IMR-90 (cell line): ENCODE data around the gene DENND2D. TPM values are rescaled to one million over a fixed set of nuclear protein-coding genes. Genes with fewer than 3 reads are reported as not detected.

ENCODE experiments used
- ATAC-seq: fragments of 200-7000 bp; cut with Tn5 transposase; 2 replicates; pipeline ENCODE4 v1.9.1; 2020; ENCODE audit warnings: low read depth, mild to moderate bottlenecking, moderate library complexity
- BruUV-seq: library from RNA; stranded (reverse); fragments of 400-500 nt; replicated peaks from 2 replicates; lab custom pipeline; 2021; lab: Mats Ljungman, UMichigan
- CTCF ChIA-PET: fragments of 300-600 bp; formaldehyde crosslinking; extraction: SDS; loops from one replicate; lab custom pipeline; 2021; ENCODE audit warnings: antibody characterized with exemption; lab: Yijun Ruan, JAX
- POLR2A ChIA-PET: fragments of 300-600 bp; sonication (Branson Sonifier 250); formaldehyde crosslinking; loops from one replicate; lab custom pipeline; 2022; ENCODE audit warnings: antibody characterized with exemption; ENCODE audit not compliant: unreplicated experiment; lab: Charles Lee
- DNase-seq: peaks from one replicate; pipeline ENCODE4 v3.0.0; 2013
- H2AFZ ChIP-seq: replicated peaks from 2 replicates; pipeline ENCODE3; 2013; ENCODE audit warnings: low read length, mild to moderate bottlenecking; ENCODE audit not compliant: poor library complexity
- H2AK5ac ChIP-seq: 2 replicates; pipeline ENCODE4 v1.6.1; 2013; ENCODE audit warnings: low read depth, low read length, inconsistent platforms
- H2AK9ac ChIP-seq: replicated peaks from 2 replicates; pipeline ENCODE3; 2013; ENCODE audit warnings: mild to moderate bottlenecking, low read depth, low read length, moderate library complexity; ENCODE audit not compliant: poor library complexity
- H2BK120ac ChIP-seq: 2 replicates; pipeline ENCODE4 v1.6.1; 2013; ENCODE audit warnings: low read depth, low read length, inconsistent platforms
- H2BK15ac ChIP-seq: 3 replicates; pipeline ENCODE4 v1.6.1; 2013; ENCODE audit warnings: low read depth, low read length, inconsistent platforms
- H2BK20ac ChIP-seq: 2 replicates; pipeline ENCODE4 v1.6.1; 2013; ENCODE audit warnings: low read depth, mild to moderate bottlenecking, inconsistent platforms, low read length, moderate library complexity
- H2BK5ac ChIP-seq: 2 replicates; pipeline ENCODE4 v1.6.1; 2013; ENCODE audit warnings: mild to moderate bottlenecking, low read depth, low read length, inconsistent platforms; ENCODE audit not compliant: poor library complexity, severe bottlenecking
- H3K14ac ChIP-seq: replicated peaks from 2 replicates; pipeline ENCODE4 v1.6.1; 2013; ENCODE audit warnings: low read depth, low read length, inconsistent platforms
- H3K18ac ChIP-seq: 2 replicates; pipeline ENCODE4 v1.6.1; 2013; ENCODE audit warnings: low read depth, low read length, control low read depth
- H3K23ac ChIP-seq: 2 replicates; pipeline ENCODE4 v1.6.1; 2013; ENCODE audit warnings: low read depth, low read length, inconsistent platforms
- H3K27ac ChIP-seq: 2 replicates; pipeline ENCODE4 v1.5.1; 2013; ENCODE audit warnings: mild to moderate bottlenecking, control low read depth, low read length; ENCODE audit not compliant: insufficient read depth
- H3K27me3 ChIP-seq: 2 replicates; pipeline ENCODE4 v1.6.1; 2013; ENCODE audit warnings: low read length; ENCODE audit not compliant: control insufficient read depth, insufficient read depth
- H3K36me3 ChIP-seq: 2 replicates; pipeline ENCODE4 v1.6.1; 2013; ENCODE audit warnings: low read length, mixed read lengths; ENCODE audit not compliant: control insufficient read depth, insufficient read depth
- H3K4ac ChIP-seq: 2 replicates; pipeline ENCODE4 v1.6.1; 2013; ENCODE audit warnings: low read depth, low read length, inconsistent platforms
- H3K4me1 ChIP-seq: 2 replicates; pipeline ENCODE4 v1.6.1; 2013; ENCODE audit warnings: low read length, mixed read lengths; ENCODE audit not compliant: control insufficient read depth, insufficient read depth
- H3K4me2 ChIP-seq: 2 replicates; pipeline ENCODE4 v1.6.1; 2013; ENCODE audit warnings: low read depth, mild to moderate bottlenecking, control low read depth, low read length, moderate library complexity
- H3K4me3 ChIP-seq: 2 replicates; pipeline ENCODE4 v1.5.1; 2013; ENCODE audit warnings: low read depth, mild to moderate bottlenecking, control low read depth, low read length, moderate library complexity; ENCODE audit not compliant: insufficient read depth
- H3K56ac ChIP-seq: 2 replicates; pipeline ENCODE4 v1.6.1; 2013; ENCODE audit warnings: low read length, inconsistent platforms; ENCODE audit not compliant: insufficient read depth; ENCODE audit errors: extremely low read depth
- H3K79me1 ChIP-seq, 2 experiments: 2 replicates each; pipeline ENCODE4 v1.6.1; 2013; ENCODE audit warnings: low read length in 2 of 2, inconsistent platforms in 1 of 2, low read depth in 1 of 2
- H3K9ac ChIP-seq: 2 replicates; pipeline ENCODE4 v1.6.1; 2013; ENCODE audit warnings: low read depth, low read length, control low read depth
- H3K9me1 ChIP-seq: 2 replicates; pipeline ENCODE4 v1.6.1; 2013; ENCODE audit warnings: low read length, inconsistent platforms; ENCODE audit not compliant: insufficient read depth
- H3K9me3 ChIP-seq: 2 replicates; pipeline ENCODE4 v1.6.1; 2013; ENCODE audit warnings: low read length; ENCODE audit not compliant: control insufficient read depth, insufficient read depth
- H4K20me1 ChIP-seq: 2 replicates; pipeline ENCODE4 v1.6.1; 2013; ENCODE audit warnings: low read length, inconsistent platforms; ENCODE audit not compliant: insufficient read depth
- H4K5ac ChIP-seq: 2 replicates; pipeline ENCODE4 v1.6.1; 2013; ENCODE audit warnings: mild to moderate bottlenecking, low read depth, low read length, control low read depth
- H4K8ac ChIP-seq, 2 experiments: 2 replicates each; pipeline ENCODE4 v1.6.1; 2013; ENCODE audit warnings: low read depth in 2 of 2, low read length in 2 of 2, control low read depth in 1 of 2, inconsistent platforms in 1 of 2
- H4K91ac ChIP-seq: 2 replicates; pipeline ENCODE4 v1.6.1; 2013; ENCODE audit warnings: low read depth, low read length, inconsistent platforms; ENCODE audit not compliant: insufficient read depth
- CHD1 ChIP-seq: IDR thresholded peaks from 2 replicates; pipeline ENCODE4 v1.6.1; 2012; ENCODE audit warnings: low read depth, low read length, improper control_type of control experiment
- FOS ChIP-seq: fragments of 150-350 bp; IDR thresholded peaks from 2 replicates; pipeline ENCODE4 v1.6.1; 2016; ENCODE audit warnings: low read depth, low read length
- MAFK ChIP-seq: IDR thresholded peaks from 2 replicates; pipeline ENCODE4 v1.6.1; 2012; ENCODE audit warnings: low read depth, low read length, improper control_type of control experiment
- MAZ ChIP-seq: IDR thresholded peaks from 2 replicates; pipeline ENCODE4 v1.6.1; 2012; ENCODE audit warnings: low read depth, mild to moderate bottlenecking, low read length, improper control_type of control experiment, moderate library complexity, borderline replicate concordance
- RCOR1 ChIP-seq: IDR thresholded peaks from 2 replicates; pipeline ENCODE4 v1.6.1; 2012; ENCODE audit warnings: mild to moderate bottlenecking, low read length, improper control_type of control experiment; ENCODE audit not compliant: insufficient replicate concordance
- RFX5 ChIP-seq: IDR thresholded peaks from 2 replicates; pipeline ENCODE4 v1.8.0; 2012; ENCODE audit warnings: low read depth, mild to moderate bottlenecking, low read length, moderate library complexity
- SMC3 ChIP-seq: fragments of 150-350 bp; IDR thresholded peaks from 2 replicates; pipeline ENCODE4 v1.6.1; 2016; ENCODE audit warnings: low read depth, mild to moderate bottlenecking, antibody characterized with exemption, low read length, moderate library complexity
- WGBS, 2 experiments: methylation state at CpG; one replicate each; pipeline versions ENCODE4 v1.1.5 to v1.1.7; 2013; ENCODE audit warnings: missing lambda C conversion rate in 2 of 2; ENCODE audit not compliant: insufficient read length in 1 of 2; ENCODE audit errors: extremely low coverage in 2 of 2; 5-methylcytosine and 5-hydroxymethylcytosine counted together
- dilution Hi-C: fragments of 300-500 bp; cut with HindIII; formaldehyde crosslinking; loops from one replicate; pipeline ENCODE4 v1.14.3; 2018; ENCODE audit warnings: low sequenced_read_pairs; ENCODE audit not compliant: unreplicated experiment
- in situ Hi-C: fragments of 300-500 bp; cut with MboI; formaldehyde crosslinking; loops from 3 replicates; pipeline ENCODE4 v1.14.3; 2019; ENCODE audit warnings: low sequenced_read_pairs, inconsistent platforms, mixed read lengths
- intact Hi-C: fragments of 100-400 bp; cut with micrococcal nuclease; formaldehyde crosslinking; loops from 2 replicates; pipeline ENCODE4 v1.10.0; 2022
- polyA plus RNA-seq, 3 experiments: library from polyadenylated mRNA; depleted of rRNA; stranded (reverse); fragments of >200 nt; gene quantifications; 2 replicates each; pipeline ENCODE4 v1.2.3, GENCODE V29; 2012; ENCODE audit warnings: low replicate concordance in 1 of 3
- total RNA-seq: library from RNA; depleted of rRNA; stranded (reverse); fragments of >200 nt; gene quantifications from 2 replicates; pipeline ENCODE4 v1.2.3, GENCODE V29; 2012

DENND2D gene
- total and polyA plus RNA-seq, 2 of the 4 experiments (the other 2 are of a cell fraction), result 0.86 to 0.90 TPM

DNA sequence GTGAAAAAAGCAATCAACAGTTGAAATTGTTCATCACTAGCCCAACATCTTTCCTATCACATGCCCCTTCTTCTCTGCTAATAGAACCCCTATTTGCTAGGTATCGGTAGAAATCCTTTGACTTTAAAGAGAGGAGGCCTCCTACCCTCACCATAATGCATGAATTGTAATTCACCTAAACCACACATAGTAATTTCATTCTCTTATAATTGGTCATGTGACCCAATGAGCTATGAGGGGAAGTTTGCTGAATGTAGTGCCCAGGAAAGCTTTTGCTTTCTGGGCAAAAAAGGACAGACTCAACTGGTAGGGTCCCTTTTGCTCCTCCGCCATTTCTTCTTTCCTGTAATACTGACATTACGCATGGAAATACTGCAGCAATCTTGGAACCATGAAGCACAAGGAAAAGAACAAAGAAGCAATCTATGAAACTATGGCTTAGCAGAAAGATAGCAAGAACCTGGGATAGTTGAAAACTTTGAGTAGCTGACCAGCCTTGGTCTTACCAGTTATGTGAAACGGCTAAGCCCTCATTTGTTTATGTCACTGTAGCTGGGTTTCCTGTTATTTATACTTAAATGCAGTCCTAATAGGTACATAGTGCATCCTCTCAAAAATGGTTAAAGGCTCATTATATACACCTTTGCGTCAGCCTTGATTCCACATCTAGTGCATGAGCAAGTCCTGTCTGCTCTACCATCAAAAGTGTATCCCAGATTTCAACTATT is 16.9 kb upstream of the DENND2D start:
- H2AFZ ChIP-seq, result no peak overlapping the region
- H4K8ac ChIP-seq, result no peak overlapping the region
- no peak overlapping the region for H3K18ac ChIP-seq
- H3K9me1 ChIP-seq, result no peaks in the 10 kb centered on the region
- intact Hi-C loops, result no loop called here
- H3K4me1 ChIP-seq, result peaks cover 6% of the 10 kb centered on the region
- H2BK5ac ChIP-seq, result no peak overlapping the region
- H3K36me3 ChIP-seq, result no peaks in the 10 kb centered on the region
- POLR2A ChIA-PET, result no interaction called here
- H3K27me3 ChIP-seq, result no peaks in the 10 kb centered on the region
- H3K56ac ChIP-seq, result no peak overlapping the region
- H4K91ac ChIP-seq, result no peak overlapping the region
- in situ Hi-C loops, result no loop called here
- H3K4ac ChIP-seq, result no peak overlapping the region
- no peak overlapping the region for H3K14ac ChIP-seq
- dilution Hi-C loops, result no loop called here
- no peak overlapping the region for H3K9ac ChIP-seq
- no TSS peak for BruUV-seq
- H3K4me2 ChIP-seq, result no peak overlapping the region
- no peak overlapping the region for H2AK9ac ChIP-seq
- ATAC-seq (no peak), DNase-seq (no peak)
- no peak overlapping the region for H3K4me3 ChIP-seq
- H2BK120ac ChIP-seq, result no peak overlapping the region
- H4K5ac ChIP-seq, result no peak overlapping the region
- H4K20me1 ChIP-seq, result no peaks in the 10 kb centered on the region
- H3K9me3 ChIP-seq, result no peaks in the 10 kb centered on the region
- H3K23ac ChIP-seq, result no peak overlapping the region
- no peak overlapping the region for H3K27ac ChIP-seq
- TF ChIP-seq FOS (no peak), RFX5 (no peak), SMC3 (no peak), MAFK (no peak), MAZ (no peak), RCOR1 (no peak), CHD1 (no peak)
- H2BK20ac ChIP-seq, result no peak overlapping the region
- H2BK15ac ChIP-seq, result no peak overlapping the region
- H3K79me1 ChIP-seq, result no peaks in the 10 kb centered on the region
- no peak overlapping the region for H2AK5ac ChIP-seq
- CTCF ChIA-PET, result no interaction called here
- 100% methylated on average over 1 of the region's 5 CpGs; no CpG with 5 or more reads in 1 of the 2 experiments for WGBS, 2 experiments
